ENCODE measurements around the gene ARSA. TPM values are rescaled to one million over a fixed set of nuclear protein-coding genes. Genes with fewer than 3 reads are reported as not detected.
A peak's percentile ranks its signal among the peaks of the same experiment; 100 is the strongest.

Gene ARSA
- total RNA-seq, 1 experiment from 2014 or later, result 40.2 TPM

- H3K4me1 Mint-ChIP-seq (ENCODE audit: low read depth, unreplicated experiment), result no peaks in the 10 kb centered on the region
- intact Hi-C loops (cut with micrococcal nuclease; ENCODE audit: unreplicated experiment), result no loop called here
- no peak overlapping the region for H3K4me3 Mint-ChIP-seq (ENCODE audit: low read depth, unreplicated experiment)
- no peaks in the 10 kb centered on the region for H3K27me3 Mint-ChIP-seq (ENCODE audit: unreplicated experiment)
- peak overlapping the region; percentile 34 for H3K27ac Mint-ChIP-seq (ENCODE audit: unreplicated experiment)
- DNase-seq, result peak; percentile 27
- H3K36me3 Mint-ChIP-seq (ENCODE audit: insufficient read depth, unreplicated experiment), result peaks cover 71% of the 10 kb centered on the region
- CTCF ChIA-PET, result no interaction called here
- no TSS peak for BruUV-seq (replicated peaks)
- H3K9me3 Mint-ChIP-seq (ENCODE audit: low read depth, unreplicated experiment), result no peaks in the 10 kb centered on the region
- no peak for TF ChIP-seq CTCF (IDR thresholded peaks at IDR 0.05; ENCODE audit: unreplicated experiment)
Observed at GRCh38 chr22:50576070-50576469, 51.9 kb downstream of the ARSA start.

- no peak for DNase-seq
- H3K4me1 Mint-ChIP-seq (ENCODE audit: low read depth, unreplicated experiment), result no peaks in the 10 kb centered on the region
- CTCF ChIA-PET, result no interaction called here
- H3K36me3 Mint-ChIP-seq (ENCODE audit: insufficient read depth, unreplicated experiment), result peaks cover 72% of the 10 kb centered on the region
- no peak for TF ChIP-seq CTCF (IDR thresholded peaks at IDR 0.05; ENCODE audit: unreplicated experiment)
- no peak overlapping the region for H3K27ac Mint-ChIP-seq (ENCODE audit: unreplicated experiment)
- no peak overlapping the region for H3K4me3 Mint-ChIP-seq (ENCODE audit: low read depth, unreplicated experiment)
- intact Hi-C loops (cut with micrococcal nuclease; ENCODE audit: unreplicated experiment), result no loop called here
- BruUV-seq (replicated peaks), result no TSS peak
- H3K27me3 Mint-ChIP-seq (ENCODE audit: unreplicated experiment), result no peaks in the 10 kb centered on the region
- no peaks in the 10 kb centered on the region for H3K9me3 Mint-ChIP-seq (ENCODE audit: low read depth, unreplicated experiment)
Observed at GRCh38 chr22:50575426-50575941, 52.5 kb downstream of the ARSA start.

Other genes with a start within 250 kb of the ARSA start
- 102 and 104 TPM in 2 replicates for gene SBF1, start 153.1 kb downstream of the ARSA start, total RNA-seq (2022)
- gene ADM2, start 146.6 kb downstream of the ARSA start, total RNA-seq (2022), result 10.2 and 13.6 TPM in 2 replicates
- 0.45 TPM in 1 of 2 replicates, not detected in the other for gene MIOX, start 141.3 kb downstream of the ARSA start, total RNA-seq (2022)
- gene LMF2, start 120.5 kb downstream of the ARSA start, total RNA-seq (2022), result 85.2 and 87.1 TPM in 2 replicates
- 73.2 and 92.0 TPM in 2 replicates for gene NCAPH2, start 119.9 kb downstream of the ARSA start, total RNA-seq (2022)
- gene SCO2, start 102.6 kb downstream of the ARSA start, total RNA-seq (2022), result 3.6 and 5.3 TPM in 2 replicates
- 44.1 and 62.2 TPM in 2 replicates for gene TYMP, start 98.1 kb downstream of the ARSA start, total RNA-seq (2022)
- gene KLHDC7B, start 82.3 kb downstream of the ARSA start, total RNA-seq (2022), result 1.6 and 3.0 TPM in 2 replicates
- not detected in 2 replicates for gene SYCE3, start 65.2 kb downstream of the ARSA start, total RNA-seq (2022)
- 72.6 and 77.0 TPM in 2 replicates for gene CPT1B, start 49.7 kb downstream of the ARSA start, total RNA-seq (2022)
- gene CHKB, start 45.3 kb downstream of the ARSA start, total RNA-seq (2022), result 80.9 and 83.2 TPM in 2 replicates
- gene MAPK8IP2, start 27.4 kb downstream of the ARSA start, total RNA-seq (2022), result 2.9 and 3.1 TPM in 2 replicates
- gene SHANK3, start 44.7 kb upstream of the ARSA start, total RNA-seq (2022), result 2.1 and 2.5 TPM in 2 replicates
- not detected in 2 replicates for gene ACR, start 110.1 kb upstream of the ARSA start, total RNA-seq (2022)
- gene RABL2B, start 155.5 kb upstream of the ARSA start, total RNA-seq (2022), result 38.4 and 39.9 TPM in 2 replicates